HG03064 (cell line): ENCODE results near the gene PIP5K1A.

Experiments
- ATAC-seq: cut with Tn5 transposase; IDR thresholded peaks from one replicate; pipeline ENCODE4 v1.9.1; 2021; ENCODE audit warnings: low read depth; ENCODE audit not compliant: unreplicated experiment

Gene PIP5K1A

GRCh38 chr1:151287341-151287699 is 89.0 kb downstream of the PIP5K1A start:
- ATAC-seq: no peak

- no peak for ATAC-seq
Measured at GRCh38 chr1:151287767-151288500, 89.6 kb downstream of the PIP5K1A start.

DNA sequence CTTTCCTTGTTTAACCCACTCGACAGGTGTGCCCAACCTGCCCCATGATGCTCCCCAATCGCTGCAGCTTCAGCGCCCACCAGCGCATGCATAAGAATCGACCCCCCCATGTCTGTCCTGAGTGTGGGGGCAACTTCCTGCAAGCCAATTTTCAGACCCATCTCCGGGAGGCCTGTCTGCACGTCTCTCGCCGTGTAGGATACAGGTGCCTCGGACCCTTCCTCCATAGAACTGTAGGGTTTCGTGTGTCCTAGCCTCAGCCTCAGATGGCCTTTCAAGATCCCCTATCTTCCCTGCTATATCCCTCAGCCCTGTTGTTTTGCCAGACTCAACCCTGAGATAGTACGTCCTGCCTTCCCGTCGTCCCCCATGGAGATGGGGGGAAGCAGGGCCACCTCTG is 90.2 kb downstream of the PIP5K1A start:
- no peak for ATAC-seq

DNA sequence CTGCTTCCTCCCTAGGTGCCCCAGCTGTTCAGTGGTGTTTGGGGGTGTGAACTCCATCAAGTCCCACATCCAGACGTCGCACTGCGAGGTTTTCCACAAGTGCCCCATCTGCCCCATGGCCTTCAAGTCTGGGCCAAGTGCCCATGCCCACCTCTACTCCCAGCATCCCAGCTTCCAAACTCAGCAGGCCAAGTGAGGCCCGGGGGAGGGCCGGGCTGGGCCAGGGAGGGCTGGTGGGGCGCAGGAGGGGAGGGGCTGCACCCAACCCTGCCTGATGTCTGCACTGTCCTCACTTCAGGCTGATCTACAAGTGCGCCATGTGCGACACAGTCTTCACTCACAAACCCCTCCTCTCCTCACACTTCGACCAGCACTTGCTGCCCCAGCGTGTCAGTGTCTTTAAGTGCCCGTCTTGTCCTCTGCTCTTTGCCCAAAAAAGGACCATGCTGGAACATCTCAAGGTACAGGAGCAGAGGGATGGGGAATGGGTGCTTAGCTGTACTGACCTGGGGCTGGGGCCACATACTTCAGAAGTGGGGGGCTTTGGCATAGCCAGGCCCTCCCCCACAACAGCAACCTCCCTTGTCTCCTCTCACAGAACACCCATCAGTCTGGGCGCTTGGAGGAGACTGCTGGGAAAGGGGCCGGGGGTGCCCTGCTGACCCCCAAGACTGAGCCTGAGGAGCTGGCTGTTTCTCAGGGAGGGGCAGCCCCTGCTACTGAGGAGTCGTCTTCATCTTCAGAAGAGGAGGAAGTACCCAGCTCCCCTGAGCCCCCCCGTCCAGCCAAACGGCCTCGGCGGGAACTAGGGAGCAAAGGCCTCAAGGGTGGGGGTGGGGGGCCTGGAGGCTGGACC is 91.0 kb downstream of the PIP5K1A start:
- no peak for ATAC-seq

DNA sequence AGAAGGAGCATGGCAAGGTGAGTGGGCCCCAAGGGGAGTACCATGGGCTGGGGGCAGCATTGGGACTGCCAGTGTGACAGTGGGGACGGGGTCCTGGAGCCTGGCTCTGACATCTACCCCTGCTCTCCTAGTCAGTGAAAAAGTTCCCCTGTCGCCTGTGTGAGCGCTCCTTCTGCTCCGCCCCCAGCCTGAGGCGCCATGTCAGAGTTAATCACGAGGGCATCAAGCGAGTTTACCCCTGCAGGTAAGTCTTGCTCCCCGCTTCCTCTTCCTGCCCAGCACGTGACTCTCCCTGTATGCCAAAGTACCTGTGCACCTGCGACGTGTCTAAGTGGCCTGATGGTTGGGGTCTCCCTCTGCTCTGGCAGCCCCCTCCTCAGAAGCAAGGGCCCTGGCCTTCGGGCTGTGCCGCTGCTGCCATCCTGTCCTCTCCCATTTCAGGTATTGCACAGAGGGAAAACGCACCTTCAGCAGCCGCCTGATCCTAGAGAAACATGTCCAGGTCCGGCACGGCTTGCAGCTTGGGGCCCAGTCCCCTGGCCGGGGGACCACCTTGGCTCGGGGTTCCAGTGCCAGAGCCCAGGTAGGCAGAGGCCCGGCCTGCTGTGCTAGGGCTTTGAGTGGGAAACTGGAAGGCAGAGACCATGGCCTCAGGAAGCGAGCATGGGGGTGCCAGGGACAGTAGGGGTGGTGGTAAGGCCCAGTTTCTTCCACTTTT is 91.8 kb downstream of the PIP5K1A start:
- ATAC-seq: no peak

GRCh38 chr1:151290709-151291303 is 92.5 kb downstream of the PIP5K1A start:
- ATAC-seq: no peak

GRCh38 chr1:151292207-151293030 is 94.1 kb downstream of the PIP5K1A start:
- no peak for ATAC-seq

GRCh38 chr1:151293093-151293492 is 94.7 kb downstream of the PIP5K1A start:
- ATAC-seq: no peak

- no peak for ATAC-seq
Measured at GRCh38 chr1:151294742-151295462, 96.5 kb downstream of the PIP5K1A start.
